NCI-H2196 treated with DMSO at 0.1 percent for 48 hours (cell line): ENCODE results near the gene UBFD1.
A peak's percentile ranks its signal among the peaks of the same experiment; 100 is the strongest.
"Not testable (repeated sequence)": the region's sequence is repeated elsewhere in the genome, so short reads cannot be mapped to it uniquely, and the experiment has no call there.

ENCODE experiments used
- DNase-seq: peaks from one replicate; lab custom pipeline; 2025; ENCODE audit not compliant: unreplicated experiment; lab: John Stamatoyannopoulos, UW

The UBFD1 gene

GRCh38 chr16:23527961-23528643, 29.4 kb upstream of the UBFD1 start:
- no peak for DNase-seq

GRCh38 chr16:23528644-23529310, 28.8 kb upstream of the UBFD1 start:
- no peak for DNase-seq

GRCh38 chr16:23530062-23530461, 27.5 kb upstream of the UBFD1 start:
- no peak for DNase-seq

GRCh38 chr16:23532448-23532847, 25.1 kb upstream of the UBFD1 start:
- no peak for DNase-seq

- no peak for DNase-seq
These were observed 22.4 kb upstream of the UBFD1 start for GRCh38 chr16:23534868-23535860.

- no peak for DNase-seq
These were observed 21.6 kb upstream of the UBFD1 start for GRCh38 chr16:23535901-23536300.

- DNase-seq, result no peak
These were observed 20.1 kb upstream of the UBFD1 start for GRCh38 chr16:23537390-23537789.

GRCh38 chr16:23538919-23539278, 18.6 kb upstream of the UBFD1 start:
- DNase-seq, result no peak

GRCh38 chr16:23539984-23540816, 17.3 kb upstream of the UBFD1 start:
- DNase-seq, result peak; percentile 30

GRCh38 chr16:23540817-23541178, 16.7 kb upstream of the UBFD1 start:
- not testable (repeated sequence) for DNase-seq

- DNase-seq, result no peak
These were observed 13.1 kb upstream of the UBFD1 start for GRCh38 chr16:23544436-23544835.

GRCh38 chr16:23549938-23550337, 7.6 kb upstream of the UBFD1 start:
- no peak for DNase-seq

GRCh38 chr16:23552161-23552560, 5.4 kb upstream of the UBFD1 start:
- no peak for DNase-seq

GRCh38 chr16:23554536-23554935, 3.0 kb upstream of the UBFD1 start:
- DNase-seq, result no peak

GRCh38 chr16:23557779-23558702, 514 bp downstream of the UBFD1 start:
- no peak for DNase-seq

- no peak for DNase-seq
These were observed 4.1 kb downstream of the UBFD1 start for GRCh38 chr16:23561586-23561985.

- no peak for DNase-seq
These were observed 5.0 kb downstream of the UBFD1 start for GRCh38 chr16:23562505-23562904.

- no peak for DNase-seq
These were observed 5.7 kb downstream of the UBFD1 start for GRCh38 chr16:23563186-23563585.

GRCh38 chr16:23564575-23565363, 7.2 kb downstream of the UBFD1 start:
- DNase-seq, result no peak
